Fibroblast of the aortic adventitia (primary cell): ENCODE results near the gene VCL. TPM values are rescaled to one million over a fixed set of nuclear protein-coding genes. Genes with fewer than 3 reads are reported as not detected.

ENCODE experiments used
- DNase-seq: peaks from one replicate; pipeline ENCODE4 v3.0.0-alpha.2; 2010; ENCODE audit warnings: low read depth
- H3K4me3 ChIP-seq: 2 replicates; pipeline ENCODE4 v1.5.1; 2011; ENCODE audit warnings: low read depth, mild to moderate bottlenecking, control low read depth, low read length, moderate library complexity
- CTCF ChIP-seq: IDR thresholded peaks from 2 replicates; pipeline ENCODE4 v1.5.1; 2011; ENCODE audit warnings: mild to moderate bottlenecking, low read length, control low read depth, inconsistent platforms; ENCODE audit not compliant: insufficient read depth
- total RNA-seq: library from RNA; depleted of rRNA; stranded (reverse); fragments of >200 nt; gene quantifications from 2 replicates; pipeline ENCODE4 v1.2.3, GENCODE V29; 2012; ENCODE audit warnings: low replicate concordance

VCL gene
- total RNA-seq, 1 donor, result 176 TPM

DNA sequence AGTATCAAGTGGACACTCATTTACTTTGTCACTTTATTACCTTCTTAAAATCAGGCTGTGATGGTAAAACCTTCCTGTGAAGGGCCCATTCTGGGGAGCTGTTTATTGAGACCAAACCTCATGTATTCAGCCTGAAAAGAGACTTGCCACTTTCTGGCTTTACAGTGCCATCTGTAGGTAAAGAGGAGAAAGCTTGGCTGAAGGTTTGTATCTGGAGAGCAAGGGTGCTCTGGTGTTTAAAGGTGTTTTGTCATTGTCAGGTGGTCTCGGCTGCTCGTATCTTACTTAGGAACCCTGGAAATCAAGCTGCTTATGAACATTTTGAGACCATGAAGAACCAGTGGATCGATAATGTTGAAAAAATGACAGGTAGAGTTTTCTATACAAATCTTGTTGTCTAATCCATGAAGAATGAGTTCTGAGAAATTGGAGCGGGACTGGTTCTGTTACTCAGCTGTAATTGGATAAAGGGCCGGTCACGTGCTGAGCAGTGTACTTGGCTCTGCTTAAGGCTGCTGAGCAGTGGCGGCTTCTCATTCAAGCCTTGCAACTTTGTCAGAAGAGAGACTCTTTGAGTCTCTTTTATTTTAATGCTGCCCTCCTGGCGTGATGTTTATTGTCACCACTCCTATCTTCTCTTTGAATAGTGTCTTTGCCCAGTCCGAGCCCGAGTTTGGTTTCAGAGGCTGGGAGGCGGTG is 105.8 kb downstream of the VCL start:
- peak; percentile 44 for DNase-seq
- peak; percentile 58 for TF ChIP-seq CTCF
- no peak overlapping the region for H3K4me3 ChIP-seq

- no peak overlapping the region for H3K4me3 ChIP-seq
- TF ChIP-seq CTCF, result no peak
- no peak for DNase-seq
Observed at GRCh38 chr10:74104480-74104879, 106.6 kb downstream of the VCL start.

DNA sequence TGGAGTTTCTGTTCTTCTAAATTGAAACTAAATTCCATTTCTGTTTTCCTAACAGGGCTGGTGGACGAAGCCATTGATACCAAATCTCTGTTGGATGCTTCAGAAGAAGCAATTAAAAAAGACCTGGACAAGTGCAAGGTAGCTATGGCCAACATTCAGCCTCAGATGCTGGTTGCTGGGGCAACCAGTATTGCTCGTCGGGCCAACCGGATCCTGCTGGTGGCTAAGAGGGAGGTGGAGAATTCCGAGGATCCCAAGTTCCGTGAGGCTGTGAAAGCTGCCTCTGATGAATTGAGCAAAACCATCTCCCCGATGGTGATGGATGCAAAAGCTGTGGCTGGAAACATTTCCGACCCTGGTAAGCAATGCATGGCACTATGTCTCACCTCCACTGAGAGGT is 107.1 kb downstream of the VCL start:
- no peak overlapping the region for H3K4me3 ChIP-seq
- no peak for TF ChIP-seq CTCF
- DNase-seq, result no peak

DNA sequence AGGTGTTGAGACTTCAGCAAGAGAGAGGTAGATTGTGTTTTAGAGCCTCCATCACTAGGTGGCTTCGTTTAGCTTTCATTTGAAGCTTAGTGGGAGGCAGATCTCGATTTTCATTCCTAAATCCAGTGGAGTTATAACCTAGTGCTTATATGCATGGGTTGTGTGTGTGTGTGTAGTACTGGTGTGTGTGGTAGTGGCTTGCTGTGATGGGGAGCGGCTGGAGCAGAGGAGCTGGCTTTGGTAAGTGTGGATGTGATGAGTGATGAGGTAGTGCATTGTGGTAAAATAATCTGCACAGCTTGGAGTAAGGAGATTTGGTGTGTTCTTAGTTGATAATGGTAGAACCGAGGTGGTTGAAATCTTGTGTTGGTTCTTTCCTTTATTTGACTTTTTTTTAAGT is 109.5 kb downstream of the VCL start:
- DNase-seq, result no peak
- no peak for TF ChIP-seq CTCF
- H3K4me3 ChIP-seq, result no peak overlapping the region

DNA sequence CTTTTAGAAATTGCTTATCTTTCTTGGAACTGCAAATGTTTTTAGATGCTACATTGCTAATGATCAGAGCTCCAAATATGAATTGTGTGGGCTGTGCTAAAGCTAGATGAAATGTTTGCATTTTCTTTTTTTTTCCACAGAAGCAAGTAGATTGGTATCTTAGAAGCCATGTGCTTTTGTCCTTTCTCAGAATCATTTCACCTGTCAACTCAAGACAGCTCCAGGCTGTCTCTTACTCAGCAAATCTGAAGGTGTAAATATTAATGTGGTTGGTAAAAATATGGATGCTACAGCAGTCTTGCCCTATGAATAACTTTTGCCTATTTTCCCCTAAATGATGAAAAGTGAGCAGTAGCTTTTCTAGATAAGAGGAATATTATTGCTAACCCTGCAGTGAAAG is 111.5 kb downstream of the VCL start:
- no peak for TF ChIP-seq CTCF
- H3K4me3 ChIP-seq, result no peak overlapping the region
- DNase-seq, result no peak

DNA sequence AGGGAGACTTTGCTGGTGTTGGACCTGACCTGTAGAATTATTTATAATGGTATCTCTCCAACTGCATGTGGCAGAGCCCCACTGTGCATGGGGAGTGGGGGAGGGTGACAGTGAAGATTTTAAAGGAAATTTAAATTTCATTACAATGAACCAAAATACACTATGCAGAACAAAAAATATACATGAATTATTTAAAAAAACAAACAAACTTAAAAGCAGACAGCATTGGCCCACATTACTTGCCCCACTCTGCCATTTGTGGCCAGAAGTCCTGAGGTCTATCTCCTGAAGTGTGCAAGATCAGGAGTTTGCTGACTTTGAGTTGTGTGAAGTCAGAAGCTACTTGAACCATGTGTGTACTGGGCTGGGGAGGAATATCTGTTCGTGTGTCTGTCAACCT is 112.2 kb downstream of the VCL start:
- no peak overlapping the region for H3K4me3 ChIP-seq
- no peak for DNase-seq
- no peak for TF ChIP-seq CTCF

GRCh38 chr10:74111799-74112198 is 113.9 kb downstream of the VCL start:
- DNase-seq, result no peak
- no peak overlapping the region for H3K4me3 ChIP-seq
- TF ChIP-seq CTCF, result no peak
